Ascending aorta (tissue), 2 donors: ENCODE results near the gene KIRREL3. TPM values are rescaled to one million over a fixed set of nuclear protein-coding genes. Genes with fewer than 3 reads are reported as not detected.

Experiments
- DNase-seq, 2 donors: peaks; one replicate each; pipeline ENCODE4 v3.0.0-alpha.2; 2019; ENCODE audit warnings: low spot score in 2 of 2
- H3K27ac ChIP-seq, 2 donors: fragments of 200-600 bp; sonication (generic); one replicate each; pipeline ENCODE4 v1.5.1; 2016 to 2017; ENCODE audit warnings: mild to moderate bottlenecking in 1 of 2
- H3K27me3 ChIP-seq: fragments of 200-600 bp; sonication (generic); one replicate; pipeline ENCODE4 v1.5.1; 2017
- H3K36me3 ChIP-seq, 2 donors: fragments of 200-600 bp; sonication (generic); one replicate each; pipeline ENCODE4 v1.5.1; 2016
- H3K4me1 ChIP-seq, 2 donors: fragments of 200-600 bp; sonication (generic); one replicate each; pipeline ENCODE4 v1.5.1; 2016 to 2017; ENCODE audit warnings: mild to moderate bottlenecking in 1 of 2
- H3K4me3 ChIP-seq, 2 donors: fragments of 200-600 bp; sonication (generic); one replicate each; pipeline ENCODE4 v1.5.1; 2016 to 2017; ENCODE audit warnings: mild to moderate bottlenecking in 1 of 2
- H3K9me3 ChIP-seq, 2 donors: fragments of 200-600 bp; sonication (generic); one replicate each; pipeline ENCODE4 v1.5.1; 2016
- intact Hi-C: fragments of 100-400 bp; cut with DNase I; formaldehyde crosslinking; loops from one replicate; pipeline ENCODE4 v1.15.1; 2023
- total RNA-seq: library from RNA; depleted of rRNA; stranded (reverse); fragments of >200 nt; gene quantifications from one replicate; pipeline ENCODE4 v1.1.0, GENCODE V29; 2016
- TF ChIP-seq, protein P1 (sequence below), 3 experiments: fragments of 200-600 bp in 2 of 3; fragments of 450-650 bp in 1 of 3; sonication (generic) in 2 of 3; IDR thresholded peaks; one replicate each; pipeline ENCODE4 v1.5.1; 2016 to 2019; ENCODE audit warnings: antibody characterized with exemption in 3 of 3, mild to moderate bottlenecking in 1 of 3, moderate library complexity in 1 of 3

Gene KIRREL3
- total RNA-seq, 1 donor from 2014 or later = not detected

DNA sequence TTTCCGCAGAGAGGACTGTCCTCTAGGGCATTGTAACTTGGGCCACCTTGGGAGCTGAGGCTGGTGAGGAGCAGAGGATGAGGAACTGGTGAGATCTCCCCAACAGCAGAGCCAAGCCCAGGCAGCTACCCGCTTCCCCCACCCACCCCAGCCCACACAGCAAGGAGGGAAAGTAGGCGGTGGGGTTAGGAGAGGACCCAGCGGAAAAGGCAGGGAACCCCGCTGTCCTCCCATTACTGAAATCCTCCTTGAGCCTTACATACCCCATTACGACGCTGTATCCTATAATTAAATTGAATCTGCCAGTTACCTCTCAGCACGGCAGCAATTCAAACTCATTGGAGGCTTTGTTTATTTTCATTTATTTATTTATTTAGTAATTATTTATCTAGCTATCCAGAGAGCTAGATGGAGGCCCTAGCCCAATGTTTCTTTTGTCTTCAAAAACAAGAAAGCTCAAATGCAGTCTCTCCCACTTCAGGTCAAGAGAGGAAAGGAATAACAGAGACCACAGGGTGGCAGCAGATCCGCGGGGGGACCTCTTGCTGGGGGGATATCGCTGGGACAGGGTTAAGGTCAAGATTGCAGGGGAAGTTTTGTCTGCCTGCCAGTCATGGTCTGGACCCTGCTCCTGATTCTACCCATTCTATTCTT lies 427.1 kb downstream of the KIRREL3 start:
- intact Hi-C loops = no loop called here
- TF ChIP-seq, protein P1, sequence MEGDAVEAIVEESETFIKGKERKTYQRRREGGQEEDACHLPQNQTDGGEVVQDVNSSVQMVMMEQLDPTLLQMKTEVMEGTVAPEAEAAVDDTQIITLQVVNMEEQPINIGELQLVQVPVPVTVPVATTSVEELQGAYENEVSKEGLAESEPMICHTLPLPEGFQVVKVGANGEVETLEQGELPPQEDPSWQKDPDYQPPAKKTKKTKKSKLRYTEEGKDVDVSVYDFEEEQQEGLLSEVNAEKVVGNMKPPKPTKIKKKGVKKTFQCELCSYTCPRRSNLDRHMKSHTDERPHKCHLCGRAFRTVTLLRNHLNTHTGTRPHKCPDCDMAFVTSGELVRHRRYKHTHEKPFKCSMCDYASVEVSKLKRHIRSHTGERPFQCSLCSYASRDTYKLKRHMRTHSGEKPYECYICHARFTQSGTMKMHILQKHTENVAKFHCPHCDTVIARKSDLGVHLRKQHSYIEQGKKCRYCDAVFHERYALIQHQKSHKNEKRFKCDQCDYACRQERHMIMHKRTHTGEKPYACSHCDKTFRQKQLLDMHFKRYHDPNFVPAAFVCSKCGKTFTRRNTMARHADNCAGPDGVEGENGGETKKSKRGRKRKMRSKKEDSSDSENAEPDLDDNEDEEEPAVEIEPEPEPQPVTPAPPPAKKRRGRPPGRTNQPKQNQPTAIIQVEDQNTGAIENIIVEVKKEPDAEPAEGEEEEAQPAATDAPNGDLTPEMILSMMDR (IDR thresholded peaks at IDR 0.05) = no peak
- H3K4me3 ChIP-seq = no peak overlapping the region

DNA sequence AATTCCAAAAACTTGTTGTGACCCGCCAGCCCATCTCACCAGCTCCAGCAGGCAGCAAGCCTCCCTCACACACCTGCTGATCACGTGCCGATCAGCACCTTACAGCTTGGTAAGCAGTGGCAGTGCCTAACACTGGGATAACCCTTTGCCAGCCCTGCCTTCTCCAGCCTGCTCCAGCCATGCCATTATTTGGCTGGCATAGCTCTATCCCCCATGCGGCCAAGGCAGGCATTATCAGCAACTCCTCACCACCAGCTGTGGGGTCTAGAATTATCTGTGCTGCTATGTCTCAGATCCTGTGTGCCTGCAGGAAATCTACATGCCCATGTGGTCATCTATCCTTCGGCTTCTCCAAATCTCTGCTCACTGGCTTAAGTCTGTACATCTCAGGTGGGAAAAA lies 430.1 kb downstream of the KIRREL3 start:
- intact Hi-C loops = no loop called here
- Histone ChIP-seq H3K4me3 (no peak overlapping the region), H3K9me3 (no peaks in the 10 kb centered on the region), H3K27ac (no peak overlapping the region), H3K27me3 (no peaks in the 10 kb centered on the region), H3K36me3 (no peaks in the 10 kb centered on the region), H3K4me1 (no peaks in the 10 kb centered on the region)
- TF ChIP-seq, protein P1 (IDR thresholded peaks at IDR 0.05) = no peak
- DNase-seq = no peak

More for the DNA sequence above, 427.1 kb downstream of the KIRREL3 start:
- Histone ChIP-seq H3K4me1 (no peaks in the 10 kb centered on the region), H3K27ac (no peak overlapping the region), H3K9me3 (no peaks in the 10 kb centered on the region), H3K27me3 (no peaks in the 10 kb centered on the region), H3K36me3 (no peaks in the 10 kb centered on the region)
- DNase-seq = no peak

DNA sequence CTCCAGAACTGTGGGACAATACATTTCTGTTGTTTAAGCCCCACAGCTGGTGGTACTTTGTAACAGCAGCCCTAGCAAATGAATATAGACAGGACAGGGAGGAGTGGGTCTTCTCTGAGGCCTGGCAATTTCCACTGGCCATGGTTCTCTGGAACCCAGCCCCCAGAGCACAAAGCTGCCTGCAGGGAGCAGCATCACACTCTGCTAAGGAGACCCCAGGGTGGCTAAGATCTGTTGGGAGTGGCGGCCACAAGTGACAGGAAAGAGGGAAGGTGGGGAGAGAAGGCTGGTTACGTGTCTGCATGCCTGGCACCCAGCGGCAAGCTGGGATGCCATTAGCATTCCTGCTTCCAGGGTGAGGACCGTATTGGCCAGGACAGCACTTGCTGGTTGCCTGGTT lies 433.2 kb downstream of the KIRREL3 start:
- Histone ChIP-seq H3K27me3 (no peaks in the 10 kb centered on the region), H3K36me3 (no peaks in the 10 kb centered on the region), H3K27ac (no peak overlapping the region), H3K9me3 (no peaks in the 10 kb centered on the region), H3K4me3 (no peak overlapping the region), H3K4me1 (no peaks in the 10 kb centered on the region)
- TF ChIP-seq, protein P1 (IDR thresholded peaks at IDR 0.05) = no peak
- DNase-seq = no peak
- intact Hi-C loops = no loop called here

DNA sequence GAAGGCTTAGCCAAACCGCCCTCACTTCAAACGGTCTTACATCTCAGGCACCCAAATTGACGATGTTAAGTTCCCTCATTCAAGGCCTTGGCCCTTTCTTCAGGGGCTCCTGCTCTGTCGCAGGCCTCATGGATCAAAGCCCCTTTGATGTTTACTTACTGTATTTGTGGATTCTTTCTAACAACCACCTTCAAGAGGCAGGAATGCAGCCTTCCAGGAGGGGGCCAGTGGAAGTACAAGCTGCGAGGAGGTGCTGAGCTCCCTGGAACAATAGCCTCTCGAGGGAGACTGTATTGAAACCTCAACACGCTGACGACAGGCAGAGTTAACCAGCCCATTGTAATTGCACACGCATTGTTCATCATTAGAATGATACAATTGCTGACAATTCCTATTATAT lies 436.0 kb downstream of the KIRREL3 start:
- Histone ChIP-seq H3K4me1 (no peaks in the 10 kb centered on the region), H3K36me3 (no peaks in the 10 kb centered on the region), H3K4me3 (no peak overlapping the region), H3K9me3 (no peaks in the 10 kb centered on the region), H3K27me3 (no peaks in the 10 kb centered on the region), H3K27ac (no peak overlapping the region)
- DNase-seq = no peak
- intact Hi-C loops = no loop called here
- TF ChIP-seq, protein P1 (IDR thresholded peaks at IDR 0.05) = no peak

DNA sequence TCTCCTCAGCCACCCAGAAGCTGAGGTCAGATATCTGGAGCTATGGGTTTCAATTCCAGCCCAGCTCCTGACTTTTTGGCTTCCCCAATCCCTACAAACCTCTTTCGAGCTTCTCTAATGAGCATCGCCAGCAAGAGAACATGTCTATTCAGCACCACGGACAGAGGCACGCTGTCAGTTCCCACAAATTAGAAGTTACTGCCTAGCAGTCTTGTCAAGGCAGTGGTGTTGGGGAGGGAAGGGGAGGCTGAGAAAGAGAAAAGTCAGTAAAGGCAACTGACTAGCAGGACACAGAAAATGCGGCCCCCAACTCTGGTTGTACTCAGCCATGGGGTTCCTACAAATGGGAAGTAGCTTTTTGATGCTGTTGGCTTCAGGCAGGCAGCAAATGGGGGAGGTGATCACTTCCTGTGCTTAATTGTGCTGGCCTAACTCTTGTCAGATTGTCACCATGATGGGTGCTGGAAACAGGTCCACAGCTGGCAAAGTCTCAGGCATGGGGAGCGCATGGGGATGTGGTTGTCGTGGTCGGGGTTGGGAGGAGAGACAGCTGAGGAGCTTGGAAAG lies 439.2 kb downstream of the KIRREL3 start:
- intact Hi-C loops = no loop called here
- no peaks in the 10 kb centered on the region for H3K36me3 ChIP-seq
- no peak for DNase-seq
- H3K4me1 ChIP-seq = no peaks in the 10 kb centered on the region
- no peaks in the 10 kb centered on the region for H3K27me3 ChIP-seq
- TF ChIP-seq, protein P1 (IDR thresholded peaks at IDR 0.05) = no peak
- no peaks in the 10 kb centered on the region for H3K9me3 ChIP-seq
- no peak overlapping the region for H3K27ac ChIP-seq
- H3K4me3 ChIP-seq = no peak overlapping the region
